Liver (tissue), 9 donors: ENCODE measurements around the gene LDLRAD1. TPM values are rescaled to one million over a fixed set of nuclear protein-coding genes. Genes with fewer than 3 reads are reported as not detected.
A peak's percentile ranks its signal among the peaks of the same experiment; 100 is the strongest.

ENCODE experiments used
- DNase-seq: peaks from one replicate; pipeline ENCODE4 v3.0.0-alpha.2; 2017; ENCODE audit warnings: low spot score
- H3K27ac ChIP-seq, 2 donors: one replicate each; pipeline ENCODE4 v1.7.0; 2013; ENCODE audit warnings: inconsistent platforms in 2 of 2, low read length in 2 of 2, control low read depth in 1 of 2, low read depth in 1 of 2, mild to moderate bottlenecking in 1 of 2
- H3K27me3 ChIP-seq, 4 donors: one replicate each; pipeline versions ENCODE4 v1.6.1 to v1.7.0; 2013; ENCODE audit warnings: low read length in 3 of 4, inconsistent platforms in 1 of 4, mild to moderate bottlenecking in 1 of 4, moderate library complexity in 1 of 4; ENCODE audit not compliant: control insufficient read depth in 4 of 4, insufficient read depth in 4 of 4
- H3K36me3 ChIP-seq, 4 donors: one replicate each; pipeline versions ENCODE4 v1.6.1 to v1.7.0; 2013; ENCODE audit warnings: low read length in 3 of 4, mild to moderate bottlenecking in 3 of 4, low read depth in 1 of 4, moderate library complexity in 1 of 4; ENCODE audit not compliant: control insufficient read depth in 4 of 4, insufficient read depth in 3 of 4
- H3K4me1 ChIP-seq, 4 donors: one replicate each; pipeline versions ENCODE4 v1.6.1 to v1.7.0; 2013; ENCODE audit warnings: low read length in 3 of 4, mild to moderate bottlenecking in 3 of 4, moderate library complexity in 1 of 4; ENCODE audit not compliant: control insufficient read depth in 4 of 4, insufficient read depth in 4 of 4
- H3K4me3 ChIP-seq, 3 donors: one replicate each; pipeline versions ENCODE4 v1.6.1 to v1.7.0; 2013; ENCODE audit warnings: low read length in 3 of 3, control low read depth in 1 of 3, low read depth in 1 of 3, mild to moderate bottlenecking in 1 of 3
- H3K9ac ChIP-seq, 2 donors: one replicate each; pipeline ENCODE4 v1.7.0; 2013; ENCODE audit warnings: low read length in 2 of 2, mild to moderate bottlenecking in 2 of 2, moderate library complexity in 2 of 2, control low read depth in 1 of 2, low read depth in 1 of 2
- H3K9me3 ChIP-seq, 4 donors: one replicate each; pipeline versions ENCODE4 v1.6.1 to v1.7.0; 2013; ENCODE audit warnings: low read length in 3 of 4; ENCODE audit not compliant: control insufficient read depth in 4 of 4
- EGR1 ChIP-seq, 2 donors: IDR thresholded peaks; 2 replicates each; pipeline ENCODE4 v1.6.1; 2016 to 2018; ENCODE audit warnings: antibody characterized with exemption in 2 of 2, low read depth in 2 of 2
- FOXA1 ChIP-seq: IDR thresholded peaks from 2 replicates; pipeline ENCODE4 v1.6.1; 2016; ENCODE audit warnings: antibody characterized with exemption
- FOXA2 ChIP-seq: IDR thresholded peaks from 2 replicates; pipeline ENCODE4 v1.6.1; 2016; ENCODE audit warnings: antibody characterized with exemption
- GABPA ChIP-seq, 2 donors: IDR thresholded peaks in 1 of 2; conservative IDR thresholded peaks in 1 of 2; 2 replicates each; pipeline ENCODE4 v1.6.1; 2016; ENCODE audit warnings: antibody characterized with exemption in 2 of 2, mild to moderate bottlenecking in 1 of 2, moderate library complexity in 1 of 2
- HNF4A ChIP-seq, 2 donors: conservative IDR thresholded peaks; 2 replicates each; pipeline ENCODE4 v1.6.1; 2016; ENCODE audit warnings: antibody characterized with exemption in 2 of 2, mild to moderate bottlenecking in 2 of 2
- JUND ChIP-seq, 2 donors: IDR thresholded peaks; 2 replicates each; pipeline ENCODE4 v1.6.1; 2016; ENCODE audit warnings: antibody characterized with exemption in 2 of 2
- RAD21 ChIP-seq, 2 donors: IDR thresholded peaks; 2 replicates each; pipeline ENCODE4 v1.6.1; 2016; ENCODE audit warnings: antibody characterized with exemption in 2 of 2, mild to moderate bottlenecking in 2 of 2
- RXRA ChIP-seq, 2 donors: IDR thresholded peaks; 2 replicates each; pipeline ENCODE4 v1.6.1; 2017 to 2018; ENCODE audit warnings: antibody characterized with exemption in 2 of 2, mild to moderate bottlenecking in 1 of 2
- SP1 ChIP-seq: IDR thresholded peaks from 2 replicates; pipeline ENCODE4 v1.6.1; 2018; ENCODE audit warnings: antibody characterized with exemption, mild to moderate bottlenecking
- YY1 ChIP-seq: IDR thresholded peaks from 2 replicates; pipeline ENCODE4 v1.6.1; 2016; ENCODE audit warnings: antibody characterized with exemption, mild to moderate bottlenecking
- WGBS: extraction: QIAGEN DNeasy Blood & Tissue Kit; methylation state at CpG from one replicate; pipeline ENCODE4 v1.1.7; 2013; 5-methylcytosine and 5-hydroxymethylcytosine counted together
- polyA plus RNA-seq, 2 donors: library from polyadenylated mRNA; stranded (reverse) in 1 of 2; unstranded in 1 of 2; fragments of 200-250 nt in 1 of 2; fragments of >200 nt in 1 of 2; fragmentation: Nextera tagmentation in 1 of 2; extraction: Ambion mirVana in 1 of 2; gene quantifications; one replicate each; pipeline versions ENCODE4 v1.2.1 to v1.2.3, GENCODE V29; 2013 to 2015
- total RNA-seq, 2 donors: library from RNA; depleted of rRNA; stranded (reverse); fragments of >200 nt; gene quantifications; one replicate each; pipeline ENCODE4 v1.2.3, GENCODE V29; 2014
- TF ChIP-seq, protein P1 (sequence below): IDR thresholded peaks from 2 replicates; pipeline ENCODE4 v1.6.1; 2016; ENCODE audit warnings: antibody characterized with exemption
- TF ChIP-seq, protein P2 (sequence below): IDR thresholded peaks from 2 replicates; pipeline ENCODE4 v1.6.1; 2016; ENCODE audit warnings: antibody characterized with exemption
- TF ChIP-seq, protein P3 (sequence below): IDR thresholded peaks from 2 replicates; pipeline ENCODE4 v1.6.1; 2016; ENCODE audit warnings: antibody characterized with exemption, mild to moderate bottlenecking
- donor health status: healthy.
- donor health status: healthy.
- donor health status: healthy.
- donor health status: healthy.
- donor health status: healthy.

LDLRAD1 gene
- total and polyA plus RNA-seq, 4 donors: not detected

DNA sequence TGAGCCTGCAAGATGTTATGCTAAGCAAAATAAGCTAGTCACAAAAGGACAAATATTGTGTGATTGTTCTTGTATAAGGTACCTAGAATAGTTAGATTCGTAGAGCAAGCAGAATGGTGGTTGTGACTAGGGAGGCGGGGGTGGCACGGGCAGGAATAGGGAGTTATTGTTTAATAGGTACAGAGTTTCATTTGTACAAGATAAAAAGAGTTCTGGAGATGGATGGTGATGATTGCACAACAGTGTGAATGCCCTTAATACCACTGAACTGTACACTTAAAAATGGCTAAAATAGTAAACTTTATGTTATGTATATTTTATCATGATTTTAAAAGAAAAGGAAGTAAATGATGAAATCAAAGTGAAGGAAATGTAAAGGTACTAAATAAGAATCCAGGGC lies 51.2 kb downstream of the LDLRAD1 start:
- H3K36me3 ChIP-seq: peaks cover 9 to 20% (median 15%) of the 10 kb centered on the region in 4 donors
- 34% methylated on average over 3 of the region's 3 CpGs for WGBS
- DNase-seq: no peak

DNA sequence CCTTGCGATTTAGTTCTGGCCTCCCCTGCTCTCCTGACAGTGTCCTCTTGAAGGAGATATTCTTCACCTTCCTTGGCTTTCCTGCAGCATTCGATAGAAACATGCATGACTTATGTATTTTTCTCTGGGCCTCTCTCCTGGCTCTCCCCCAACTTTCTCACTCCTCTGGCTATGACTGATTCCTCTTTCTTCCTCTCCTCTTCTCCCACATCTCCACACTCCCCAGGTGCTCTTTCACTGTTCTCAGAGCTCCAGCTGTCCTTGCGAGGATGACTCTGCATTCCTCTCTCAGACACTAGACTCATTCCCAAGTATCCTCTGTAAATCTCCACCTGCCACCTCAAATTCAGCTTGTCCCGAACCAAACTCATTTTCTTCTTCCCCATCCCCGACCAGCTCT lies 53.9 kb downstream of the LDLRAD1 start:
- Histone ChIP-seq H3K4me3 (no peak overlapping the region), H3K9ac (no peak overlapping the region), H3K4me1 (peaks cover 7 to 44% (median 28%) of the 10 kb centered on the region in 4 donors), H3K9me3 (no peaks in the 10 kb centered on the region), H3K27ac (no peak overlapping the region), H3K36me3 (peaks cover 12 to 22% (median 17%) of the 10 kb centered on the region in 4 donors), H3K27me3 (no peaks in the 10 kb centered on the region)
- no peak for DNase-seq
- TF ChIP-seq, protein P1, sequence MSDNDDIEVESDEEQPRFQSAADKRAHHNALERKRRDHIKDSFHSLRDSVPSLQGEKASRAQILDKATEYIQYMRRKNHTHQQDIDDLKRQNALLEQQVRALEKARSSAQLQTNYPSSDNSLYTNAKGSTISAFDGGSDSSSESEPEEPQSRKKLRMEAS: no peak
- TF ChIP-seq FOXA2 (no peak), JUND (IDR thresholded peaks at IDR 0.05) (no peak), RAD21 (IDR thresholded peaks at IDR 0.05) (no peak), SP1 (no peak)
- TF ChIP-seq, protein P2, sequence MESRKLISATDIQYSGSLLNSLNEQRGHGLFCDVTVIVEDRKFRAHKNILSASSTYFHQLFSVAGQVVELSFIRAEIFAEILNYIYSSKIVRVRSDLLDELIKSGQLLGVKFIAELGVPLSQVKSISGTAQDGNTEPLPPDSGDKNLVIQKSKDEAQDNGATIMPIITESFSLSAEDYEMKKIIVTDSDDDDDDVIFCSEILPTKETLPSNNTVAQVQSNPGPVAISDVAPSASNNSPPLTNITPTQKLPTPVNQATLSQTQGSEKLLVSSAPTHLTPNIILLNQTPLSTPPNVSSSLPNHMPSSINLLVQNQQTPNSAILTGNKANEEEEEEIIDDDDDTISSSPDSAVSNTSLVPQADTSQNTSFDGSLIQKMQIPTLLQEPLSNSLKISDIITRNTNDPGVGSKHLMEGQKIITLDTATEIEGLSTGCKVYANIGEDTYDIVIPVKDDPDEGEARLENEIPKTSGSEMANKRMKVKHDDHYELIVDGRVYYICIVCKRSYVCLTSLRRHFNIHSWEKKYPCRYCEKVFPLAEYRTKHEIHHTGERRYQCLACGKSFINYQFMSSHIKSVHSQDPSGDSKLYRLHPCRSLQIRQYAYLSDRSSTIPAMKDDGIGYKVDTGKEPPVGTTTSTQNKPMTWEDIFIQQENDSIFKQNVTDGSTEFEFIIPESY: no peak
- WGBS: 92% methylated on average over 5 of the region's 5 CpGs

More for the DNA sequence above, 51.2 kb downstream of the LDLRAD1 start:
- H3K27ac ChIP-seq: peak overlapping the region; percentile 6 to 19
- TF ChIP-seq RXRA (IDR thresholded peaks at IDR 0.05) (peak; percentile 98 to 100), EGR1 (IDR thresholded peaks at IDR 0.05; ENCODE audit: low read depth in 2 of 2) (peak; percentile 78 to 87), FOXA2 (no peak), FOXA1 (peak; percentile 52), RAD21 (IDR thresholded peaks at IDR 0.05) (no peak), GABPA (IDR thresholded peaks at IDR 0.05 in 1 of 2, conservative IDR thresholded peaks at IDR 0.05 in 1 of 2) (peak in 1 of 2 donors; percentile 47), HNF4A (conservative IDR thresholded peaks at IDR 0.05) (peak; percentile 70 to 83), YY1 (peak; percentile 90), JUND (IDR thresholded peaks at IDR 0.05) (peak in 1 of 2 donors; percentile 62)
- TF ChIP-seq, protein P3, sequence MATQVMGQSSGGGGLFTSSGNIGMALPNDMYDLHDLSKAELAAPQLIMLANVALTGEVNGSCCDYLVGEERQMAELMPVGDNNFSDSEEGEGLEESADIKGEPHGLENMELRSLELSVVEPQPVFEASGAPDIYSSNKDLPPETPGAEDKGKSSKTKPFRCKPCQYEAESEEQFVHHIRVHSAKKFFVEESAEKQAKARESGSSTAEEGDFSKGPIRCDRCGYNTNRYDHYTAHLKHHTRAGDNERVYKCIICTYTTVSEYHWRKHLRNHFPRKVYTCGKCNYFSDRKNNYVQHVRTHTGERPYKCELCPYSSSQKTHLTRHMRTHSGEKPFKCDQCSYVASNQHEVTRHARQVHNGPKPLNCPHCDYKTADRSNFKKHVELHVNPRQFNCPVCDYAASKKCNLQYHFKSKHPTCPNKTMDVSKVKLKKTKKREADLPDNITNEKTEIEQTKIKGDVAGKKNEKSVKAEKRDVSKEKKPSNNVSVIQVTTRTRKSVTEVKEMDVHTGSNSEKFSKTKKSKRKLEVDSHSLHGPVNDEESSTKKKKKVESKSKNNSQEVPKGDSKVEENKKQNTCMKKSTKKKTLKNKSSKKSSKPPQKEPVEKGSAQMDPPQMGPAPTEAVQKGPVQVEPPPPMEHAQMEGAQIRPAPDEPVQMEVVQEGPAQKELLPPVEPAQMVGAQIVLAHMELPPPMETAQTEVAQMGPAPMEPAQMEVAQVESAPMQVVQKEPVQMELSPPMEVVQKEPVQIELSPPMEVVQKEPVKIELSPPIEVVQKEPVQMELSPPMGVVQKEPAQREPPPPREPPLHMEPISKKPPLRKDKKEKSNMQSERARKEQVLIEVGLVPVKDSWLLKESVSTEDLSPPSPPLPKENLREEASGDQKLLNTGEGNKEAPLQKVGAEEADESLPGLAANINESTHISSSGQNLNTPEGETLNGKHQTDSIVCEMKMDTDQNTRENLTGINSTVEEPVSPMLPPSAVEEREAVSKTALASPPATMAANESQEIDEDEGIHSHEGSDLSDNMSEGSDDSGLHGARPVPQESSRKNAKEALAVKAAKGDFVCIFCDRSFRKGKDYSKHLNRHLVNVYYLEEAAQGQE: no peak
- TF ChIP-seq, protein P1: peak; percentile 45
- TF ChIP-seq, protein P2: peak; percentile 63
- H3K4me1 ChIP-seq: peaks cover 7 to 29% (median 23%) of the 10 kb centered on the region in 4 donors
- H3K9ac ChIP-seq: no peak overlapping the region
- H3K9me3 ChIP-seq: no peaks in the 10 kb centered on the region
- H3K27me3 ChIP-seq: no peaks in the 10 kb centered on the region
- no peak overlapping the region for H3K4me3 ChIP-seq
